Stimulated activated naive CD8-positive, alpha-beta T cell treated with anti-CD3 and anti-CD28 coated beads, Interleukin-15, Interleukin-2, amounts not matched to agents 100 U/mL and 50 U/mL, for 24 hours (primary cell): ENCODE data around the gene RNF17.
"Not testable (repeated sequence)": the region's sequence is repeated elsewhere in the genome, so short reads cannot be mapped to it uniquely, and the experiment has no call there.

Source experiments
- ATAC-seq: fragments of 150-1000 bp; cut with Tn5 transposase; one replicate; pipeline ENCODE4 v1.10.0; 2021
- DNase-seq: peaks from one replicate; pipeline ENCODE4 v3.0.0; 2021

Gene RNF17

GRCh38 chr13:24763596-24764275 is at the start of gene RNF17:
TSS of gene RNF17 (plus strand) at chr13:24764169. CDS start at chr13:24764204, 35 bp downstream.
- ATAC-seq (no peak), DNase-seq (no peak)

- no peak for DNase-seq
- no peak for ATAC-seq
Measured at GRCh38 chr13:24716011-24716410, 48.0 kb upstream of the RNF17 start.

DNA sequence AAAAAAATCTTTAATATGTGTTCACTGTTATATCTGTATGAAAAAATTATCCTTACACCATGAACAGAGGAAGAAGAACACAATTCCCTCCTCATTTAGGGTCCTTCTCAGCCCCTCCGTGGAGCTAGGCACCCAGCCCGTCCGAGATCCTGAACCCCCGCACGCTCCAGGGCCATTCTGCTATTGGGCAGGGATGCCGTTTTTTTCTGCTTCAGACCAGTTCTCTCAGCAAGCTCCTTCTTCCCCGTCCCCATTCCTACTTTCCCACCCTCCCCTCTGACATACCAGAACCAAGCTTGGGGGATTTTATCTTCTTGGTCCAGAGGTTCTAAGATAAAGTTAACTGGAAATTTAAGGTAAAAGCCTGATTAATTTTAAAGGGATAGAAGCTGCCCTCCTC is 47.5 kb upstream of the RNF17 start:
- DNase-seq (no peak), ATAC-seq (no peak)

GRCh38 chr13:24717217-24717616 is 46.8 kb upstream of the RNF17 start:
- ATAC-seq = no peak
- no peak for DNase-seq

GRCh38 chr13:24718192-24718965 is 45.6 kb upstream of the RNF17 start:
- no peak for DNase-seq
- ATAC-seq = no peak

DNA sequence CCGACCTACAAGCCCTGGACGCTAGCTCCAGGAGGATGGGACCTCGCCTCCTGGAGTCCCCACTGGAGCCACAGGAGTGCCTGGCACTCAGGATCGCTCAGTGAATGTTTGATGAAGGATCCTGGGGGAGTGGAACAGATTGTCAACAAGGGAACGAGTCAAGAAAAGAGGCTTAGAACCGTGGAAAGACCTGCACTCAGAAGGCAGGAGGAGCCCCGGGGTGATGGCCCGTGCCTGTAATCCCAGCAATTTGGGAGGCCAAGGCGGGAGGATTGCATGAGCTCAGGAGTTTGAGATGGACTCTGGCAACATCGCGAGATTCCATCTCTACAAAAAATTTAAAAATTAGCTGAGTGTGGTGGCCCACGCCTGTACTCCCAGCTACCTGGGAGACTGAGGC is 44.8 kb upstream of the RNF17 start:
- ATAC-seq = no peak
- no peak for DNase-seq

DNA sequence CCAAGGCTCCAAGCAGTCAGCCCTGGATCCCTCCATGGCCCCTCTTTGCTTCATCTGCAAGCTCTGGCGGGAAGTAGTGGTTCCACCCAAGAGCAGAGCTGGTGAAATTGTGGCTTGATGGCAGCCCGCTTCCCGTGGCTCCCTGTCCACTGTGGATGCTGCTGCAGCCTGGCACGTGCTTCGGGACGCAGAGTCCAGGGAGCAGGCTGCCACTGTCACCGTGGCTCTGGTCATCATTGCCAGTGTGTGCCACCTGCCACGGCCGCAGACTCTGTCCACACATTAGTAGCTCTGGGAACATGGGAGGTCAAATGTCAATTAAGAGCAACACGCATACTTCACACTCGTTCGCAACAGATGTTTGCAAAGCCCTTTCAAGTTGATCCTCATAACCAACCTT is 40.8 kb upstream of the RNF17 start:
- no peak for ATAC-seq
- DNase-seq = no peak

DNA sequence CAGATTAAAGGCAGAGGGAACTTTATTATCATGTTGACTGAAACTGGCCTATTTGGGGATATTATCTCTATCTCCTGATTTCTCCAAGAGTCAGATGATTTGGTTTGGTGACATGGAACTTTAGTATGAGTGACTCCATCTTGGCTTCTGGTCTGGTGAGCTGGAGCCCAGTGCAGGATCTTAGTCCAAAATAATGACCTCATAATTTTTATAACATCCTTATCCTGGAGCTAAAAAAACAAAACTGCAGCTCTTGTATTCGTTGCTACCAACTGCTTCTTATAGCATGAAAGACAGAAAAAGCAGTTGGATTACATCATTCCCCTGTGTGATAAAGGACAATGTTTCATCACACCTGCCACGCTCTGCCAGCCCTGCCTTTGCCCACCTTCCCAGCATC is 39.3 kb upstream of the RNF17 start:
- no peak for ATAC-seq
- DNase-seq = no peak

DNA sequence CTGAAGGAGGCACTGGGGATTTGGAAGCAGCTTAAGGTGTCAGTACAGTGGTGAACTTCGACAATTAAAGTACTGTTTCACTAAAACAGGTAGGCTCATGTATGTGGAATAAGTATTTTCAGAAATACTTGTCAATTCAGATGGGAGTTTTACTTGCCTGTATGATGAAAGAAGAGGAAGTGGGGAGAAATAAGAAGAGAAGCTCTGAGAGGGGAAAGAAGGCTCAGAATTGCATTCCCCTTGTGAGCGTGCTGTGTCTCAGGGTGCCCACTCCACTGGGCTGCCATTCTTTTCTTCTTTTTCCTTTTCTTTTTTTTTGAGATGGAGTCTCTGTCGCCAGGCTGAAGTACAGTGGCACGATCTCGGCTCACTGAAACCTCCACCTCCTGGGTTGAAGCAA is 38.6 kb upstream of the RNF17 start:
- DNase-seq (no peak), ATAC-seq (no peak)

DNA sequence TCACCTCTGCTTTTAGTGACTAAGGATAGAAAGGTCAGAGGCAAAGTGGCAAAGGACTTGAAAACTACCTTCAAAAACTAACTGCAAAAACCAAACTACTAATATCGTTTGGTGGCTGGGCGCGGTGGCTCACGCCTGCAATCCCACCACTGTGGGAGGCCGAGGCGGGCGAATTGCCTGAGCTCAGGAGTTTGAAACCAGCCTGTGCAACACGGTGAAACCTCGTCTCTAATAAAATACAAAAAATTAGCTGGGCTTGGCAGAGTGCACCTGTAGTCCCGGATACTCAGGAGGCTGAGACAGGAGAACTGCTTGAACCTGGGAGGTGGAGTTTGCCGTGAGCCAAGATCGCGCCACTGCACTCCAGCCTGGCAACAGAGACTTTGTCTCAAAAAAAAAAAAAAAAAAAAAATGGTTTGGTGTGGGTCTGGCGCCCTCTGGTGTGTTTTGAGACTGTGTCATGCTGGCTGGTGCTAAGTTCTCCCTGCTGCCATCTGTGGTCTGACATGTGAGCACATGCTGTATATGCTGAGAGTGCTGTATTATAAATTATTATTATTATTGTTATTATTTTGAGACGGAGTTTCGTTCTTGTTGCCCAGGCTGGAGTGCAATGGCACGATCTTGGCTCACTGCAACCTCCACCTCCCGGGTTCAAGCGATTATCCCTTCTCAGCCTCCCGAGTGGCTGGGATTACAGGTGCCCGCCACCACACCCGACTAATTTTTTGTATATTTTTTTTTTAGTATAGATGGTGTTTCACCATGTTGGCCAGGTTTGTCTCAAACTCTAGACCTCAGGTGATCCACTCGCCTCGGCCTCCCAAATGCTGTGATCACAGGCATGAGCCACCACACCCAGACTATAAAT is 36.0 kb upstream of the RNF17 start:
- DNase-seq = peak; percentile 60
- ATAC-seq = peak; percentile 94

GRCh38 chr13:24730873-24731567 is 32.9 kb upstream of the RNF17 start:
- peak; percentile 66 for ATAC-seq
- DNase-seq = not testable (repeated sequence)

DNA sequence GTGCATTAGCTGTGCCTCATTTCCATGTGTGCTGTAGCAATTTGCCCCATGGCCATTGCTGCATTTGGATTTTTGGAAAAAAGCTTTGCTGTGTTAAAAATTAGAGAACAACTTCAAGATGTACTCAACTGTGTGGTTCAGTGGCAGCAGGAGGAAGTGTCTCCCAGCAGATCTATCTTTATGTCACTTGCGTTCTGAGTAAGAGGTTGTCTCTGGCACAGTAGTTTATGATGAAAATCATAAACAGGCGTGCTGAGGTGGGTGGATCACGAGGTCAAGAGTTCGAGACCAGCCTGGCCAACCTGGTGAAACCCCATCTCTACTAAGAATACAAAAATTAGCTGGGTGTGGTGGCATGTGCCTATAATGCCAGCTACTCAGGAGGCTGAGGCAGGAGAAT is 29.0 kb upstream of the RNF17 start:
- no peak for DNase-seq
- no peak for ATAC-seq

DNA sequence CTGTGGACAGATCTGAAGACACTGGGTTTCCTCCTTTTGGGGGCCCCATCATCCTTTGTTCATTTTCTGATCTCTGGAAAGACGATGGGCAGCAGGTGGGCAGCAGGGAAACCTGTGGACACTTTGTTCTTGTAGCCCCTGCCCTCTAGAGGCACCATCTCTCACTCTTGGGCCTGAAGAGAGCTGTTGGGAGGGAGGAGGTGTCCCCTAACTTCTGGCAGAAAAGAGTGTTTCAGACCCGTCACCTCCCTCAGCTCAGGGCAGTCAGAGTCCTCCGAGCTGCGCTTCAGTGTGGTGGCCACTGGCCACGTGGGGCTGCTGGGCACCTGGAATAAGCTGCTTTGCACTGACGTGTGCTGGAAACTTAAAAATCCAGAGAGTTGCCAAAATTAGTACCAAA is 26.9 kb upstream of the RNF17 start:
- ATAC-seq = no peak
- DNase-seq = no peak

DNA sequence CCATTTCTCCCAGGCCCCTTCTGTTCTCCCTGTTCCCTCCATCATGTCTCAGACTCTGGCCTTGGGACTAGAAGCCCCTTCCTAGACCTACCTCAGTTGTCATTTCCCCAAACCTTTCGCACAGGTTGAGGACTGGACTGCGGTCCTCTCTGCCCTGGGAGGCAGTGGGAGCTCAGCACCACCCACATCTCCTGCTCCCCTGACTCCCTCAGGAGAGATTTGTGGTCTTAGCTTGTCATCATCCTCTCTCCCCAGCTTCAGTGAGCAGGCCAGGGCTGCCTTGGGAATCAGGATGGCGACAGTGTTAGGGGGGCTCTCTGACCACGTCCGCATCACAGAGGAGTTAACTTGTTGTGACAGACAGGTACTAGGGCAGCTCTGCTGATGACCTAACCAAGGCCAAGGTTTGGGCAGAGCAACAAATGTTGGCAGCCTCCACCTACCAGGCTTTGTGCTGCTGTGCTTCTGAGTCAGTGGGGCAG is 25.6 kb upstream of the RNF17 start:
- ATAC-seq = no peak
- no peak for DNase-seq

DNA sequence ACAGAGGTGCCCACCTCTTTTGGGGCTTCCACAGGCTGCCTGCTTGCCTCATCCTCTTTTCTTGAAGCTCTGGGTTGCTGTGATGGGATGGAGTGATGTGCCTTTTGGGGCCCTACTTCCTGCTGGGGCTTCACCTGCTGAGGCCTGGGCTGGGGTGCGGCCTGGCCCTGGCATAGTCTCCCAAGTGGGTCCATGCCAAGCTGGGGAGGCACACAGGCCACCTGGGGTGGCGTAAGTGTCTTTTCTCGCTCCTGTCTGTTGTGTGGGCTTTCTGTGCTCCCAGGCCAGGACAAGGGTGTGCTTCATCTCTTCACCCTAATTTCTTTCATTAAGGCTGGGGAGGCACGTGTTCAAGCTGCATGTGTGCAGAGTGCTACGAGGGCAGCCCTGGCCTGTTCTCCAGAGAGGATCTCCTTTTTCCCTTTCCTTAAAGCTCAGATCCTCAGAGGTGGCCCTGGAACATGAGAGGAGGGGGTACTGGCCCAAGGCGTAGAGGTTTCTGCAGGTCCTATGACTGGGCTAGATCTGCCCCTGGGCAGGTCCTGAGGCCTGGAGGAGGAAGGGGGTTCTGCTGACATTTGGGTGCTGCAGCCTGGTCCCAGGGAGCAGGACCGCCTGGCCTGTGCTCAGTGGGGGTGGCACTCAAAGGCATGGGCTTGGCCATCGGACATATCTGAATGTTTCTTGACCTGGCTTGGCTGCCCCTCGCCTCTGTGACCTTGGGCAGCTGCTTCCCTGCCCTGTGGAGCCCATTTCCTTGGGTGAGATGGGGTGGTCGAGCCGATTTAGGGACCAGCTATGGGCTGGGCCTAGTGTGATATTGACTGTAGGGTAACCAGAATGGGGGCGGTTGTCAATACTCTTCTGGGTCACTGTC is 23.7 kb upstream of the RNF17 start:
- ATAC-seq = no peak
- DNase-seq = no peak

DNA sequence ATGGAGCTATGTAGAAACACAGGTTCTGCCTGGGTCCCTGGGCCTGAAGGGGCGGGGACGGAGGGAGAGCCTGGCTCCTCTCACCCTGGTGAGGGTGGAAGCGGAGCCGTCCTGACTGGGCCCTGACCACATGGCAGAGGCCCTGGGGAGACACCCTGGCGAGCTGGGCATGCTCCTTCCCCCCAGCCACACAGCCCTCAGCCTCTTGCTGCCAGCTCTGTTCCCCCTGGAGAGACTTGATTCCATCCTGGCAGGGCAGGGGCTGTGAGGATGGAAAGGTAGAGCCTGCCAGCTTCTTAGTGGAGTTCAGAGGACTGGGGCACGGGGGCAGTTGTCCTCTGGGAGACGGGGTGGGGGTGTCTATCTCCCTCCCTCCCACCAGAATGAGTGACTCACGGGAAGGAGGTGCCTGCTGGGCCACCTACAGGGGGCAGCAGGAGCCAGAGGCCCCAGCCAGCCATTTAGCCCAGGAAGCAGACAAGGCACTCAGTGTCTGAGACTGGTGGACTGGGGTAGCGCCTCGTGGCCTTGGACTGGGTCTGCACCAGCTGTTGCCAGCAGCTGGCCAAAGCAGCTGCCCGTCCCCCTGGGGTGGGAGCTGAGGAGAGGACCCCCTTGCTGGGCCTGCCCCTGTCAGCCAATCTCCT is 22.8 kb upstream of the RNF17 start:
- ATAC-seq (no peak), DNase-seq (no peak)

DNA sequence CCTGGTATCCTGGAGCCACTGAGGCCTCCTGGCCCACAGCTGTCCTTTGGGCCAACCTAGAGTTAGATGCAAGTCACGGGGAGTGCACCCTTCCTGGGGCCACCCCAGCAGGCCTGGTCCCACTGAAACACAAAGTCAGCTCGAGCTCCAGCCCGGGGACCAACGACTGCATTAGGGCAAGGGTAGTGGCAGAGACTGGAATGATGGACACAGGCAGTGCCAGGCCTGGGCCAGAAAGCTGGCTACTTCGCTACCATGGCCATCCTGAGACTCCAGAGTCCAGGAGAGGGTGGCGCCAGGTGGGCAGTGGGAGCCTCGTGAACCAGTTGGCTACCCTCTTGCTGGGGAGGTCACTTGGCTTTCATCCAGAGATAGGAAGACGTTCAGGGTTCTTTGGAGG is 22.2 kb upstream of the RNF17 start:
- DNase-seq (no peak), ATAC-seq (no peak)

- no peak for ATAC-seq
- DNase-seq = no peak
Measured at GRCh38 chr13:24742294-24742693, 21.7 kb upstream of the RNF17 start.

- DNase-seq (no peak), ATAC-seq (no peak)
Measured at GRCh38 chr13:24742977-24743376, 21.0 kb upstream of the RNF17 start.

- no peak for ATAC-seq
- no peak for DNase-seq
Measured at GRCh38 chr13:24744247-24744646, 19.7 kb upstream of the RNF17 start.

- DNase-seq (no peak), ATAC-seq (no peak)
Measured at GRCh38 chr13:24745516-24745860, 18.5 kb upstream of the RNF17 start.
